HG03558 (cell line): ENCODE measurements around the gene KLHL29.

ENCODE experiments used
- ATAC-seq: cut with Tn5 transposase; IDR thresholded peaks from one replicate; pipeline ENCODE4 v1.9.1; 2021; ENCODE audit warnings: moderate number of reproducible peaks; ENCODE audit not compliant: unreplicated experiment; ENCODE audit errors: extremely low read depth

KLHL29 gene

DNA sequence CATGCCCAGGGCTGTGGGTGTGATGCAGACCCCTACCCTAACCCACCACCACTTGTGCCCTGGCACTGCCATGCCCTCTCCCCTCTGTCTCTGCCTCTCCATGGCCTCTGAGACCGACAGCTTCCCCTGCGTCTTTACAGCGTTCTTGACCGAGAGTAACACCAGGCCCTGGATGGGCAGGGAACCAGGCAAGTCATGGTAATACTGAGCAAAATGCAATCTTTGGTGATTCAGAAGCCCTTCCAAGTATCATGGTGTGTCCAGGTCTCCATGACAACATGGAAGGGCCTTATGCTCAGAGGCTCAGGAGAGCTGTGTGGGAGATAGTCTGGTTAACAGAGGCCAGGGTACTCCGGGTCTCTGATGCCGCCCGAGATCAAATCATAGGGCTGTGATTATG, 176.1 kb downstream of the KLHL29 start:
- ATAC-seq, result no peak

DNA sequence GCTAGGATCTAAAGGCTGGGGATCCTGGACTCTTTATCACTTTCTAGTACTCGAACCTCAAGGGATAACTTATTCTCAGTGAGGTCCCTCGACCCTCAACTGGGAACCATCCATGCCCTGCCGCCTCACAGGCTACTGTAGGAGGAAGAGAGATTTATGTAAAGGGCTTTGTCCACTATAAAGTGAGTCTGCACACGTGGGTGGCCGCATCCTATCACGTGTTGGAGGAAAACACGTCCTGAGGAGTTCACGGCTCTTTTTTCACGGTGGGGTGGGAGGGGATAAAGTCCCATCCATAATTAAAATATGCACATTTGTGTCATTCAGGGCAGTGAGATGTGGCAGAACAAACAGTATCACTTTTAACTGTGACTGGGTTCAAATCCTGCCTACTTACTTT, 176.6 kb downstream of the KLHL29 start:
- ATAC-seq, result no peak

DNA sequence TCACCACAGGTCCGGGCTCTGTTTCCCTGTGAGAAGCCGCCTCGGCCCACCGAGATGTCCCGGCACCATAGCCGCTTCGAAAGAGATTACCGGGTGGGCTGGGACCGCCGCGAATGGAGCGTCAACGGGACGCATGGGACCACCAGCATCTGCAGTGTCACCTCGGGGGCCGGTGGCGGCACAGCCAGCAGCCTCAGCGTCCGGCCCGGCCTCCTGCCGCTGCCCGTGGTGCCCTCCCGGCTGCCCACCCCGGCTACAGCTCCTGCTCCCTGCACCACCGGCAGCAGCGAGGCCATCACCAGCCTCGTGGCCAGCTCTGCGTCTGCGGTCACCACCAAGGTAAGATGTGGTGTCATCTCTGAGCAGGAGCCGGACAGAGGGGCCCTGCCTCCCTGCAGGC, 177.2 kb downstream of the KLHL29 start:
- no peak for ATAC-seq

DNA sequence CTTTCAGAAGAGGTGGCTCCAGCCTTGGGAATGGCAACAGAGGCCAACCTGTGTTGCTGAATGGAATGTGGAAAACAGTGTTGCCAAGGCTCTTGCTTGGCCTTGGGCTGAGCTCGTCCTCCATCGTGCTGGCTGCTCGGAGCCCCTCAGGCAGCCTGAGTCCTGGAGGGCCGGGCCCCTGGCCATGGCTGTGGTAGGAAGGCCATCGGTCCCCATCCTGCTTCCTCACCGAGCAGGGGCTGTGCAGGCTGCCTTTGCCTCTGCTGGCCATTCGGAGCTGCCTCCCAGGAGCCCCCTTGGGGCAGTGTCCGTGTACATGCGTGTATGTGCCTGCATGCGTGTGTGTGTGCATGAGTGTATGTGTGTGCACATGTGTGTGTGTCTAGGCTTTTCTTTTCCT, 178.2 kb downstream of the KLHL29 start:
- no peak for ATAC-seq

- ATAC-seq, result no peak
These were observed 179.0 kb downstream of the KLHL29 start for GRCh38 chr2:23563673-23564614.

DNA sequence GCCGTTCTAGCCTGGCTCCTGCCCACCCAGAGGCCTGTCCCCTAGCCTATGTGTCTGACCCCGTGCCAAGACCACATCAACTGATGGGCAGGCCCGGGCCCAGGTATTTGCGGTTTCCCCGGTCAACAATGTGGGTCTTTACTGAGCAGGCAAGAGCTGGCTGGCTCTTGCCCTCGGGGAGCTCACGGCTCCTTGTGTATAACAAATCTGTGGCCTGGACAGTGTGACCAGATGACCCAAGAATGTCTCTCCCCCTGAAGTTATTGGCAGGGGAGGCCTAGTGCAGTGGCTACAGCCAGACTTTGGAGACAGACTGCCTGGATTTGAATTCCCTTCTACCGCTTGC, 179.6 kb downstream of the KLHL29 start:
- ATAC-seq, result no peak

DNA sequence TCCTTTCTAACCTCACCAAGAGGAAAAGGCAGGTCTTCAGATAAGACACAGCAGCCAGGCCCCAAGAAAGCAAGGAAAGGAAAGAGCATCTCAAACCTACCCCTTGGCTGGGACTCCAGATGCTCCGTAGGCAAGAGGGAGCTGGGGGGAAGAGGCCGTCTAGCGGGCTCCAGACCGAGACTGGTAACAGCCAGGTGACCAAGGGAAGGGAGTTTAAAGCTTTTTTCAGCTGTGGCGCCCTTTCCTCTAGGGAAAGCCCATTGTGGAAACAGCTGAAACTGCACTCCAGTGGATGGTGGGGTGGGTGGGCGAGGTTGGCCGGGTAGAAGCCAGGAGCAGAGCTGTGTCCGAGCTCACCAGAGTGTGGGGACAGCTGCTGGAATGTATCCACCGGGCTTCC, 180.4 kb downstream of the KLHL29 start:
- ATAC-seq, result no peak

DNA sequence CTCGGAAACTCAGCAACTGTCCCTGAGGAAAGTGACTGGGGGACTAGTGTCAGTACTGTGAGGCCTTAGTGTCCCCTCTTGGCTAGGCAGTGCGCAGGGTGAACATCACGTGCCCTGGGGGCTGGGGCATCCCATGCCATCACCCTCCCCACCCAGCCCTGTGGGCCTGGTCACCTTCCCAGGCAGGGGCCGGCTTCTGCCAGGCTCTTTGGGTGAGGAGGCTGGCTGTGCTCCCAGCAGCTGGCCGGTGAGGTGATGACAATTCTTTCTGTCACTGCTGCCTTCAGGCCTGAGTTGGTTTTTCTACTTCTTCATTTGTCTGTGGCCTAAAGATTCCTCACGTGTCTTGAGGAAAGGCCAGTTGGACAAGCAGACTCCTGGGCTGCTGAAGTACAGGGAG, 180.8 kb downstream of the KLHL29 start:
- no peak for ATAC-seq

DNA sequence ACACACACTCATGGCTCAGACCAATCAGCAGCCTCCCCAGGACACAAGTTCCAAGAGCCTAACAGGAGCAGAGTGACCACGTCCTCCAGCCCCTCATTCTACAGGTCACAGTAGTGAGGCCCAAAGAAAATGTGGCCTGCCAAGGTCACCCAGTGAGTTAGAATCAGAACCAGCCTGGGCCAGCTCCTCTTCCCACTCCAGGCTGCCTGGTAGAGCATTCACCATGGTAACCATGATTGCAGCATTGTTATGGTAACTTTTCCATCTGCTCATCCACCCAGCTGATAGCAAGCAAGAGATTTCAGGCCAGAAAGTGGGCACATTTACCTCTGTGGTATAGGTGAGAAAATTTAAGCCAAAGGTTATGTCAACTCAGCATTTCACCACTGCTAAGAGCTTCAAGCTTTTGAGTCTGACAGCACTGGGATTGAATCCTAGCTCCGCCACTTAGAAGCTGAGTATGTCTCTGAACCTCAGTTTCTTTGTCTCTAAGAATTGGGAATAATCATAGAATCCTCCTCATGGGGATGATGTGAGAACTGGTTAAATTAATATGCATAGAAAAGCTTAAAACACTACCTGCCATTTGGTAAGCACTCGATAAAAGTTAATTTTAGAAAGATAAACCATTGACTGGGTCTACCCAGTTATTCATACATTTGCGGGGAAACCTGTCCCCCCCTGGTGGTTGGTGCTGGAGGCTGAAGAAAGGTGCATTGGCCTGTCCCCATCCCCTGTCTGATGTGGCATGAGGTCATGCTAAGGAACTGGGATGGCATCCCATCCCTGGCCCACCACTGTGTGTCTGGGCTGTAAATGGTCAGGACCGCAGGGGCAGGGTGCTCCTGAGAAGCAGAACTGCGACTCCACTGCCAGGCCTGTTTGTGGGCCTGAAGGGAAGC, 181.5 kb downstream of the KLHL29 start:
- no peak for ATAC-seq

GRCh38 chr2:23567161-23567756, 182.3 kb downstream of the KLHL29 start:
- ATAC-seq, result no peak

- no peak for ATAC-seq
These were observed 183.2 kb downstream of the KLHL29 start for GRCh38 chr2:23568211-23568610.

- no peak for ATAC-seq
These were observed 183.7 kb downstream of the KLHL29 start for GRCh38 chr2:23568626-23569190.

GRCh38 chr2:23569761-23570365, 184.9 kb downstream of the KLHL29 start:
- ATAC-seq, result no peak

DNA sequence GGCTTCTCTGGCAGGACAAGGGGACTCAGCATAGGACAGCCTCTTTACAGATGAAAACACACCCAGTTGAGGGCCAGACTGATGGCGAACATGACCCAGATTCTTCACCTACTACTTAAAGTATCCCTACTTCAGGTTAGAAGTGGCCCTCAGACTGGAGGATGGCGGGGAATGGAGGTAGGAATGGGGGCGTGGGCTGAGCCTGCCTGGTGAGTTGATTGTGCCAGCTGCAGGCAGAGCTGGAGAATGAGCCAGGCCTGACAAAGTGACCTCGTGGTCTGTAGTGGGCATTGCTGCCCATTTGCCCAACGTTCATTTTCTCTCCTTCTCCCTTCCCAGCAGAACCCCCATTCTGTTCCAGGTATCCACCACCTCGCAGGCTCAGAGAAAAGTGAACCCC, 186.1 kb downstream of the KLHL29 start:
- no peak for ATAC-seq

DNA sequence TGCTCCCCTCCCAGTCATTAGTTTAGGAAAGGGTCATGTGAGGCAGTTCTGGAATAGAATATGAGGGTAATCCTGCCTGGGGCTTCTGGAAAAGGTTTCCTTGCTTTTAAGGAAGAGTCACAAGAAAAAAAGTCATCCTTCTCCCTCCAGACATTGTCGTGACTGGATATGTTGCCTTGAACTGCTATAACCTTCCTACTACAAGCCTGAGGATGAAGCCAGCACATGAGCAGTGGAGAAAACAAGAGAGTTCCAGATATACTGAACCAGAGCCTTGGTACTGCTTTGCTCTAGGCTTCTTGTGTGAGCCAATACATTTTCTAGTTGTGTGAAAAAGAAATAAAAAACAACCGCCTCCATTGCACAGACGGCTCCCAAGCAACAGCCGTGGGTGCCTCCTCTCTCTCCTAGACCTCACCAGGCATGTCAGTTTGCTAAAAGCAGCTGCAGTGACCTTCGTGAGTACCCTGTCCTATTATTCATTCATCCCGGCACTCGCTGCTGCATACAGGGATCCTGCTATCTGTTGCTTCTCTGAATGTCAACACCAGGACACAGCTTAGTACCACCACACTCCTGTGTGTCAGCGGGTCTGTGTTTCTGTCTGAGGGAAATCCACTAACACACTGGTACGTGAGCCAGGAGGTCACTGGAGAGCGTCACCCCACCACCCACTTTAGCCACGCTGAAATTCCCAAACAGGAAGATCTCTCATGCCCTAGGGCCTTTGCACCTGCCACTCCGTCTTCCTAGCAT, 186.7 kb downstream of the KLHL29 start:
- ATAC-seq, result no peak

DNA sequence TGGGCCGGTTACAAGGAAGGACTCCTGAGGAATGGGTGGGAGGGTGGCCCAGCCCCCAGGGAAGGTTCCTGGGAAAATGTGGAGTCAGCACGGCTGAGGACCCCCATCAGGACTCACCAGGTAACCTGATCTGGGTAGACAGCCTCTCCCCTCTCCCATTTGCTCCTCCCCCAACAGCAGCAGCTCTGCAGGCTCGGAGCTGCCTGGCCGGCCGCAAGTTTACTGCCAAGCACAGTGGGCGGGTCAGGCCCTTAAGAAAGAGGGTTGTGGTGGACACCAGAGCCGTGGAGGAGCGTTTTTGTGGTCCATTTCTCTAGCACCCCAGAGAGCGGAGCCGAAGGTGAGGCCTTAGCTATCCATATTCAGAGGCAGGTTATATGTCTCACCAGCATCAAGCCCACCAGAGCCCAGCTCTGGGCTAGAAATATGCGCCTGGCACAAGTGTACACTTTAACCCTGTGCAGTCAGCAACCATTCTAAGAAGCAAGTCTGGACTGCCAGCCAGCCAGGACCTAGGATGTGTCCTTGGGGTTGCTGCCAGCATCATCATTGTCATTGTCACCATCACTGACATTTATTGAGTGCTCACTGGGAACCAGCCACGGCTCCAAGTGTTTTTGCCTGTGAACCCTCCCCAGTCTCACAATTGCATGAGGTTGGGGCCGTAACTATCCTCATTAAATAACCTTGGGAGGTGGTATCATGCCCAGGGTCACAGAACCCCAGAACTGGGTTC, 190.1 kb downstream of the KLHL29 start:
- ATAC-seq, result no peak

DNA sequence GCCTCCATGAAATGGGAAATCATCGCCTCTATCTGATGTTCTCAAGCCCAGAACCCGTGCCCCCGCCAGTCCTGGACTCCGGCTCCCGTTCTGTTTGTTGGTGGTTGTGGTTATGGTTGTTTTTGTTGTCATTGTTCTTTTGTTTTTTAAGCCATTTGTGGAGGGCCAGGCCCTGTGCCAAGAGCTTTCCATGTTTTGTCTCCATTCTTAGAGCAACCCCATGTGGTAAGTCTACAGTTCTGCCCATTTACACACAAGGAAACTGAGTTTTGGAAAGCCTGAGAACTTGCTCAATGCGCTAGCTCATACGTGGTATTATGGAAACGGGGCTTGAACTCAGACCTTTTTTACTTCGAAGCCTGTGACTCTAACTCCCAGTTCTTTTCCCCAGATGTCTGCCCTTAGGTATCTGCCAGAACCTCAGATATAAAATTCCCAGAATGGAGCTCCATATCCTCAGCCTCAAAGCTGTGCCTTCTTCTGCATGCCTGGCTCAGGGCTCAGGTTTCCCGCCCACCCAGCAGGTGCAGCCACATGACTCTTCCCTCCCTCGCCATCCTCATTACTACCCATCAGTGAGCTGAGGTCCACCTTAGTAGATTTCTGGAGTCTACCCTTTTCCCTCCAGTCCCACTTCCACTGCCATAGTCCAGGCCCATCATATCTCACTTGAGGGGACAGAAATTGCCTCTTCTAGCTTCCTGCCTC, 194.1 kb downstream of the KLHL29 start:
- ATAC-seq, result no peak

DNA sequence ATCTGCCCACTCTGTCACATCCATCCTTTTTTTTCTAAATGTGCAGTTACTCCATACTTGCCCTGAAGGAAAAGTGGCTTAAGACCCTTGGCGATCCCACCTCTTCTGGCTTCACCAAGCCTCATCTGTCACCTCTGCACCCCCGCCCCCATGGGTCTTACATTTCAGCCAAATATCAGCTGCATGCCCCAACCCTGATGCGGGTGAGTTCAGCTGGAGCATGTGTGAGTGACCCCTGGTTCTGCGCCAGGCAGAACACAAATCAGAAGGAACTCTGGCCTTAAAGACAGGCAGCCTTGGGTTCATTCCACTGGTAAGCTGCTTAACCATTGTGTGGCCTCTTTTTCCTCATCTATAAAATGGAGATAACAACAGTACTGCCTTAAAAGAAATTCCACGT, 194.7 kb downstream of the KLHL29 start:
- no peak for ATAC-seq
